Measurements from ENCODE around the gene HOXC4.
"Not testable (repeated sequence)": the region's sequence is repeated elsewhere in the genome, so short reads cannot be mapped to it uniquely, and the experiment has no call there.

HOXC4 gene

GRCh38 chr12:54089465-54089864 is 35.8 kb downstream of the HOXC4 start:
- peaks cover 29% of the 10 kb centered on the region for H3K27me3 Mint-ChIP-seq
- not testable (repeated sequence) for H3K36me3 Mint-ChIP-seq (ENCODE audit: low read depth); H3K4me1 Mint-ChIP-seq; H3K27ac Mint-ChIP-seq; ATAC-seq; H3K4me3 Mint-ChIP-seq; H3K9me3 Mint-ChIP-seq; DNase-seq

GRCh38 chr12:54090312-54090711 is 36.7 kb downstream of the HOXC4 start:
- DNase-seq, result peak; percentile 5
- H3K27ac Mint-ChIP-seq; H3K4me1 Mint-ChIP-seq; H3K9me3 Mint-ChIP-seq; ATAC-seq; H3K36me3 Mint-ChIP-seq (ENCODE audit: low read depth): not testable (repeated sequence)
- Mint-ChIP-seq H3K4me3 (peak overlapping the region; percentile 54), H3K27me3 (peaks cover 31% of the 10 kb centered on the region)

DNA sequence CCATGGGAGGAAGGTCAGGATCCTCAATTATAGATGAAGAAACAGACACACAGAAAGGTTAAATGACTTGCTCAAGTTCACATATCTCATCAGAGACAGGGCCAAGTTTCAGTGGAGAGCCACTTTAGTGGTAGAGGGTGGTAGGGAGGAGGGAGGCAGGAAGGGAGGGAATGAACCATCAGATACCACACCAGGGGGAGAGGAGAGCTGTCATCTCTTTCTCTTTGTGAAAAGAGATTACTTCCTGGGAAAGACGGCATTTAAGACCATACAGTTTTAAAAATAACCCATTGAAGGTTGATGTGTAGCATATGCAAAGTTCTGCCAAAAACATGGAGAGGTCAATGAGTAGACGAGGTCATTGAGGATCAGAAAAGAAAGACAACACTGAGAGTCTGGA is 39.3 kb downstream of the HOXC4 start:
- not testable (repeated sequence) for DNase-seq; H3K27ac Mint-ChIP-seq; H3K4me3 Mint-ChIP-seq; ATAC-seq; H3K9me3 Mint-ChIP-seq; H3K4me1 Mint-ChIP-seq; H3K36me3 Mint-ChIP-seq (ENCODE audit: low read depth)
- peaks cover 35% of the 10 kb centered on the region for H3K27me3 Mint-ChIP-seq

DNA sequence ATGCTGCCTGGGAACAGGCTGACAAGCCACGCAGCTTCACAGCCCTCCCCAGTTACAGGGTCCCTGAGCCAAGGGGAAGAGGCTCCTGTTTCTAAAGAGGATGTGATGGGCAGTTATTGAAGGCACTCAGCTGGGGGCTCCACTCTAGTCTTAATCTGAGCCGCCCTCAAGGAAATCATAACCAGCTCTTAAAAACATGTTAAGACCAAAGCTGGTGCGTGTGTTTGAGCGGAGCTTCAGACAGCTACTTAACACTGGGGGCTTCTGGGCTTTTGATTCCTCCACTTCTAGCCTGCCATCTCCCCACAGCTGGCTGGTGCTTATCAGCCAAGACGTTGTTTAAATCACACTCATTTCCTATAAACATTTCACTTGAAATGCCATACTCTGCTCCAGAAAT is 42.3 kb downstream of the HOXC4 start:
- not testable (repeated sequence) for DNase-seq; H3K27ac Mint-ChIP-seq; H3K4me3 Mint-ChIP-seq; H3K9me3 Mint-ChIP-seq; H3K4me1 Mint-ChIP-seq; H3K36me3 Mint-ChIP-seq (ENCODE audit: low read depth); ATAC-seq
- H3K27me3 Mint-ChIP-seq, result peaks cover 22% of the 10 kb centered on the region

DNA sequence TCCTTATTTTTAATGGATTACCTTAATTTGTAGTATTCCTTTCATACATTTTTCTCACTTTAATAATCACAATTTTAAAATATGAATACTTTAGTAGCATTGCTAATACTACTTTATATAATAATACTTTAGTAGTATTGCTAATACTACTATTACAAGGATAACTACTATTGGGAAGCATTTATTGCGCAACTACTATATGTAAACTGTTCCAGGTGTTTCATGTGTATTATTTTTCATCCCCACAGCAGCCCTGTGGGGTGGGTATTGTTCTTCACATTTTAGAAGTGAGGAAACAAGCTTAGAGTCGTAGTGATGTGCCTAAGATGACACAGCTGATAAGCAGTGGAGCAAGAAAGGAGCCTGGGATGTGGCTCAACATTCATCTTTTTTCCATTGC is 45.0 kb downstream of the HOXC4 start:
- ATAC-seq, result not testable (repeated sequence)

GRCh38 chr12:54100588-54100987 is 47.0 kb downstream of the HOXC4 start:
- peaks cover 19% of the 10 kb centered on the region for H3K27me3 Mint-ChIP-seq
- not testable (repeated sequence) for ATAC-seq; H3K36me3 Mint-ChIP-seq (ENCODE audit: low read depth); H3K4me3 Mint-ChIP-seq; H3K4me1 Mint-ChIP-seq; H3K27ac Mint-ChIP-seq; DNase-seq; H3K9me3 Mint-ChIP-seq

More for the DNA sequence above, 45.0 kb downstream of the HOXC4 start:
- not testable (repeated sequence) for H3K9me3 Mint-ChIP-seq; H3K4me1 Mint-ChIP-seq; DNase-seq; H3K27ac Mint-ChIP-seq; H3K36me3 Mint-ChIP-seq (ENCODE audit: low read depth); H3K4me3 Mint-ChIP-seq
- H3K27me3 Mint-ChIP-seq, result peaks cover 14% of the 10 kb centered on the region

DNA sequence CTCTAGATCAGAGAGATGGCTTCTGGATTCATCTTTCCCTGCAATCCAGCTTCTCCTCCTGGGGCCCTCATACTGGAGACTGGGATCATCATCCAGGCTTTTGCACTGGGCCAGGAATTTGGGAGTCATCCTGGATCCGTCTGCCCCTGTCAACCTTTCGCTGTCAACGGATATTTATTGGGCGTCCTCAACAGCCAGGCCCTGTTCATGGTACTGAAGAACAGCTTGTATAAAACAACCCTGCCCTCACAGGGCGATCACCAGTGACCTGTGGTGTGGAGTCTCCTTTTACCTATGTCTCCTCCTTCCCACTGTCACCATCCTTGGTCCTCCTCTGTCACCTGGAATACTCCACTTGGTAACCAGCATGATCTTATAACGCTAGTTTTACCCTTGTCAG is 48.6 kb downstream of the HOXC4 start:
- DNase-seq; H3K9me3 Mint-ChIP-seq; H3K4me1 Mint-ChIP-seq; H3K4me3 Mint-ChIP-seq; ATAC-seq; H3K36me3 Mint-ChIP-seq (ENCODE audit: low read depth); H3K27ac Mint-ChIP-seq: not testable (repeated sequence)
- H3K27me3 Mint-ChIP-seq, result peaks cover 30% of the 10 kb centered on the region

- H3K9me3 Mint-ChIP-seq; H3K36me3 Mint-ChIP-seq (ENCODE audit: low read depth); H3K27ac Mint-ChIP-seq; DNase-seq; H3K4me1 Mint-ChIP-seq; H3K4me3 Mint-ChIP-seq; ATAC-seq: not testable (repeated sequence)
- H3K27me3 Mint-ChIP-seq, result peaks cover 45% of the 10 kb centered on the region
These were observed 50.2 kb downstream of the HOXC4 start for GRCh38 chr12:54103827-54104226.
